HG03060 (cell line): ENCODE measurements around the gene BBS1.
A peak's percentile ranks its signal among the peaks of the same experiment; 100 is the strongest.
"Not testable (repeated sequence)": the region's sequence is repeated elsewhere in the genome, so short reads cannot be mapped to it uniquely, and the experiment has no call there.

ENCODE experiments used
- ATAC-seq: cut with Tn5 transposase; IDR thresholded peaks from one replicate; pipeline ENCODE4 v1.9.1; 2021; ENCODE audit warnings: low read depth, moderate number of reproducible peaks; ENCODE audit not compliant: unreplicated experiment

The BBS1 gene

GRCh38 chr11:66510990-66511339, 530 bp downstream of the BBS1 start:
- ATAC-seq = no peak

DNA sequence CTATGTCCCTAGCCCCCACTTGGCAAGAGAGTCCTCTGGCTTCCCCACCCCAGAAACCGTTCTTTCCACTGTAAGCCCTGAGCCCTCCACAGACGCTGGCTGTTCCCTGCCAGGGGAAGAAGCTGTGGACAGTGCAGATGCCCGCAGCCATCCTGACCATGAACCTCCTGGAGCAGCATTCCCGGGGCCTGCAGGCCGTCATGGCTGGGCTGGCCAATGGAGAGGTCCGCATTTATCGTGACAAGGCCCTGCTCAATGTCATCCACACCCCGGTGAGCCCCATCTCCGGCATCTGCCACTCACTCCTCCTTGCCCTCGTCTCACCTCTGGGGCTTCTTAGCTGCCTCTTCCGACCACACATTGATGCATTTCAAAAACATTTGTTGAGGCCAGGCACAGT, 13.2 kb downstream of the BBS1 start:
- no peak for ATAC-seq

DNA sequence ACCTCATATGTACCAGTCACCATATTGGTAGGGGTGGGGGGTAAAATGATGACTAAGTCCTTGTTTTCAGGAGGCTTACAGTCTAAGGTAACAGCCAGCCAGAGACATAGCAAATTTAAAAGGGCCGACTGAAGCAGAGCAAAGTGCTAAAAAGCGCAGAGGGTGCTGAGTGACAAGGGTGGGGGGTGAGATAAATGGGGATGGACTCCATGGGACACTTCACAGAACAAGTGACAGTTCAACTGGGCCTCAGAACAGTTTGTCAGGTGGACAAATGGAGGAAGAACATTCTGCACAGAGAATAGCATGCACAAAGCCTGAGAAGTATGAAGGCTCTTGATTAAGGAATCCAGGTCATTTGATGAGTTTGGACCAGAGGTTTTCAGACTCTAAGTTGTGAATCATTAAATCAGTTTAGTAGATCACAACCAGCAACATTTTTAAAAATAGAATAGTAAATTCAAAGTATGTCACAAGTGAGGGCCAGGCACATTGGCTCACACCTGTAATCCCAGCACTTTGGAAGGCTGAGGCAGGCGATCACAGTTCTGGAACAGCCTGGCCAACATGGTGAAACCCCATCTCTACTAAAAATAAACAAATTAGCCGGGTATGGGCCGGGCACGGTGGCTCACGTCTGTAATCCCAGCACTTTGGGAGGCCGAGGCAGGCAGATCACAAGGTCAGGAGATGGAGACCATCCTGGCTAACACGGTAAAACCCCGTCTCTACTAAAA, 14.0 kb downstream of the BBS1 start:
- no peak for ATAC-seq

DNA sequence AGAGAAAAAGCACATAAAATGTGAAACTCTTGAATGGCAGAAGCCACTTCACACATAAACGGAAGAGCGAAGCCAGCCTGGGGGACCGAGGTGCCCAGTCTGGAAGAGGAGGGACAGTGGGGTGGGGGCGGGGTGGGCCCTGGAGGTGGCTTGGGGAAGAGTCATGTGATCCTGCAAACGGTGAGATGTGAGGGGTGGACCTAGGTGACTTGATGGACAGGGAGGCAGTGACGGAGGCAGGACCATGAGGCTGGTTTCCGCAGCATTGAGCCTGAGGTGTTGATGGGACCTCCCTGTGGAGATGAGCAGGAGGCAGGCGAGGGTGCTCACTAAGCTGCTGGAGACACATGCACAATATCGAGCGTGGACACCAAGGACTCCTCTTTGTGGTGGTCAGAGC, 18.6 kb downstream of the BBS1 start:
- ATAC-seq = no peak

GRCh38 chr11:66529655-66530054, 19.2 kb downstream of the BBS1 start:
- ATAC-seq = no peak

DNA sequence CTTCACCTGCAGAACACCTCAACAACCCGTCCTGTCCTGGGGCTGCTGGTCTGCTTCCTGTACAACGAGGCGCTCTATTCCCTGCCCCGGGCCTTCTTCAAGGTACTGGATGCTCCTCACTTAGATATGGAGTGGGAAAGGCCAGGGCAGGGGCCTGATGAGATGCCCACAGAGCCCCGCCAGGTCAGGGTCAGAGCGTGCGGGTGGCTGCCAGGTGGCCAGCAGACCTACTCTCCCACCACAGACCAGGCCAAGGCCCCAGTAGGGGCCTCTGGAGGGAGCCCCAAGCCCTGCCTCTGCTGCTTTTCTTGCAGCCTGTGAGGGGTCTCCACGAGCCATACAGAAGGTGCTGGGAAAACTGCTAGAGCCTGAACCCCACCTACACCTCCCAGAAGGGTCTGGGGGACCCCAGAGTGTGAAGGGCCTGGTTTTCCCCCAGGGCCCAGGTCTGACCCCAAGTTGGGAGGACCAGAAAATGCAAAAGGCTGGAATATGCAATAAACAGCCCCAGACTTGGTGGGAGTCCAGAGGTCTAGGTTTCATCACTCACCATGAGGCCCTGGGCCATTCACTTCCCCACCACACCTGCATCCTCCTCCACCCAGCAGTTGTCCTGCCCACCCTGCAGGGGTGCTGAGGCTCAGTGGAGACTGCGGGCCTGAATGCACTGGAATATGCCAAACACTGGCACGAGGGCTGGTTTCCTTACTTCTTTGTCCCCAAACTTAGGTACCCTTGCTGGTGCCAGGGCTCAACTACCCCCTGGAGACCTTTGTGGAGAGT, 20.7 kb downstream of the BBS1 start:
- no peak for ATAC-seq

- ATAC-seq = no peak
Measured at GRCh38 chr11:66531841-66532240, 21.4 kb downstream of the BBS1 start.

DNA sequence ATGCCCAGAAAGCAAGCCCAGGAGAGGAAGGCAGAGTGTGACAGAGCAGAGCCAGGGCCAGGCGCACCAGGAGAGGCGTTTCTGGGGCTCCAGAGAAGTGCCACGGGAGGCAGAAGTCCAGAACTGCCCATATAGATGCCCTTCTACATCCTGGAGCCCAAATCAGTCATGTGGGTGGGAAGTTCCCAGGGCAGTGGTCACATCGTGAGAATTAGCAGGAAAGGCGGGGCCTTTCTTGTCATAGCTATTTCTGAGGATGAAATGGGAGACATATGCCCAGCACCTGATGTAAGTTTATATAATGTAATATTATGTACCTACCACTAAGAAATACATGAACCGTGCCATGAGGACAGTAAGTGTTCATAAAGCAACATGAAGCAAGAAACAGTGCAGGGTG, 22.3 kb downstream of the BBS1 start:
- ATAC-seq = no peak

- no peak for ATAC-seq
Measured at GRCh38 chr11:66539170-66539869, 28.9 kb downstream of the BBS1 start.

GRCh38 chr11:66539870-66540213, 29.4 kb downstream of the BBS1 start:
- ATAC-seq = no peak

DNA sequence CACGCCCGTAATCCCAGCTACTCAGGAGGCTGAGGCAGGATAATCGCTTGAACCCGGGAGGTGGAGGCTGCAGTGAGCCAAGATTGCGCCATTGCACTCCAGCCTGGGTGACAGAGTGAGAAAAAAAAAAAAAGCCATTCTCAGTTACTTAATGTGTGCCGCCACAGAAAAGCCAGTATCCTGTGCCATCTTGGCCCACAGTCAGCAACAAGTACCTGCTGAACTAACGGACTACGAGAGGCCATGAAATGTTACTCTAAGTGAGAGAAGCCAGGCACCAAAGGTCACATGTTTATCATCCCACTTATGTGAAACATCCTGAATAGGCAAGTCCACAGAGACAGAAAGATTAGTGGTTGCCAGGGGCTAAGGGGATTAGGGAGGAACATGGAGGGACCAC, 30.2 kb downstream of the BBS1 start:
- not testable (repeated sequence) for ATAC-seq

DNA sequence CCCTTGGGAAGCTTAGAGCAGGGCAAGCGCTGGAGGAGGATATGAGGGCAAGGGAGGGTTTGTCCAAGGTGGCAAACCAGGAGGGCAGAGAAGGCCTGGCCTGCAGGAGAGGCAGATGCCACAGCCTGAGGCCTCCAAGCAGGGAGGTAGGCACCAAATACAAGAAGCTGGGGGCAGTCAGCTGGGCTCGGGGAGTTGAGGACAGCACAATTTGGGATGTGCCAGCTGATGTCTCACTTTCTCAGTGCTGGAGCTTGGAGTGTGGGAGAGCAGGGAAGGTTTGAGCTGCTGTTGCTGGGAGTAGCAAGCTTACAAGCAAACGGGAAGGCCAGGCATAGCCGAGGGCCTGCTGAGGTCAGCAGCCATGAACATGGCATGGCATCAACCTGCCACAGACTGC, 31.5 kb downstream of the BBS1 start:
- ATAC-seq = no peak

DNA sequence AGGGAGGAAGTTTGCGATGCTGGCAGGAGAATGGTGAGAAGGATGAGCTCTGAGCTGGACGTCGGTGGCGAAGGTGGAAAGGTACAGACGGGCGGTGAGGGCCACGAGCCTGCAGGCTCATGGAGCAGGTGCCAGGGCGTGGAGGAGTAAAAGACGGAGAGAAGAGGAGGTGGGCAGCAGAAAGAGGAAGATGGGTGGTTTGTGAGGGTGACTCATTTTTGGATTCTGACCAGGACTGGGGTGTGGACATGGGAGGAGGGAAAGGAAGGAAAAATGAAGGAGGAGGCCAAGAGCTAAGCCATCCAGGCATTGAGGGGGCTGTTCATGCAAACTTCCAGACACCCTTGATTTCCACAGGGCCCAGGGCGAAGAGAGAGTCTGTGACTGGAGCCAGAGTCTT, 31.9 kb downstream of the BBS1 start:
- ATAC-seq = no peak

DNA sequence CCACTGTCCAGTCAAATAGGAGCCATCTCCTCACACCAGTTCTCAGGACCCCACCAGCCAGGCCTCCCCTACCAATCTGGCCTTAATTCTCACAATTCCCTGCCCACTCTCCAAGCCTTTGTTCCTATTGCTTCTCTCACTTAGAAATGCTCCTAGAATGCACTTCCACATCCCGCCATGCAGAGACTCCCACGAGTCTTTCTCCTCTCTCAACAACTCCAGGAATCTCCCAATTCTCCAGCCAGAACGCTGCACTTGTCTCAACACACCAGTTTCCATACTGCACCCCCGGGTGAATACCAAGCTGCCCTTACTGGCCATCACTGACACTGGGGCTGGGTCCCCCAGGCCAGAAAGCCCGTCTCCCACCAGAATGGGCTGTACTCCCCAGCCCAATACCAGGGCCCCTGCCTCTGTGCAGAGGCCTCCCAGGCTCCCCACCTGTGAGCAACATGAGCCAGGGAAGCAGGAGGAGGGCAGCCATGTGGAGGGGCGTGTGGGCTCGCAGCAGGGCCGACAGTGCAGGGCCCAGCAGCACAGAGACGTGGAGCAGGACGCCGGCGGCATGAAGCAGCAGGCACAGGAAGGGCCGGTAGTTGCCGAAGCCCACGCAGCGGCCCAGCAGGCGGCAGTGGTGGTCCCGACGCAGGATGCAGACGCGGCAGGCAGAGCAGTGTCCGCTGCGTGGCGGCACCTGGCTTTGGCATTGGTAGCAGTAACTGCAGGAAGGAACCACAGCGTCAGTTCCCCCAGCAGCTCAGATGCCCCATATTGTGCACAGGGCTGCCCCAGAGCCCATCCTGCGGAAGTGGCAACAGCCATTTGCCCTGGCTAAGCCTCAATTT, 33.0 kb downstream of the BBS1 start:
- no peak for ATAC-seq

GRCh38 chr11:66544952-66545351, 34.5 kb downstream of the BBS1 start:
- not testable (repeated sequence) for ATAC-seq

DNA sequence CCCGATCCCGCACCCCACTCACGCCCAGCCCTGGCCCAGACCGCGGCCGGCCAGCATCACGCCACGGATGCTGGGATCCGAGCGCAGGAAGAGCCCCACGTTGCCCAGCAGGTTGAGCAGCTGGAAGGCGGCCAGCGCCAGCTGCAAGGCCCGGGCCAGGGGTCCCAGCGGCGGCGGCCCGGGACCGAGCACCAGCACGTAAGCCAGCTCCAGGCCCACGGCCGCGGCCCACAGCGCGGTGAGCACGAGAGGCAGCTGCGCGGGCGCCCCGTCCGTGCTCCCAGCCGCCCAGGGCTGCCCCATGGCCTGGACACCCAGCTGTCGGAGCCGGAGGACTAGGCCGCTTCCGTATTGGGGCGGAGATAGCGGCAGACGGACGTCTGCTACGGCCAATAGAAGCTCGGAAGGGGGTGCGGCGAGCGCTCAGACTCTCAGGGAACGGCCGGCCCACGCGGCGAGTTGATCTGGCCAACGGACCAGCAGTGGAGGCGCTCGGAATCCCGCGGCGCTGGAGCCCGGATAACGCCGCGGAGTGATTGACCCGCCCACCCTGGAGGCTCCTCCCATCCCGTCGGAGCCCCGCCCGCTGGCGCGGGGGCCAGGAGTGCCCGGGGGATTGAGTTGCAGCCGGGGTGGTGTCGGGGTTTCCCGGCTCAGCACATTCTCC, 35.4 kb downstream of the BBS1 start, which contains the start of gene ZDHHC24:
ZDHHC24 (minus strand) TSS at position 348 of the 667 bp plus-strand sequence; CDS start at position 303, 45 bp downstream.
- ATAC-seq = peak; percentile 54

GRCh38 chr11:66546368-66546965, 36.0 kb downstream of the BBS1 start, which contains the start of gene ACTN3:
TSS of gene ACTN3 (plus strand) at chr11:66546903. CDS start at chr11:66546938, 35 bp downstream.
- no peak for ATAC-seq

- ATAC-seq = no peak
Measured at GRCh38 chr11:66546966-66547661, 36.7 kb downstream of the BBS1 start.

DNA sequence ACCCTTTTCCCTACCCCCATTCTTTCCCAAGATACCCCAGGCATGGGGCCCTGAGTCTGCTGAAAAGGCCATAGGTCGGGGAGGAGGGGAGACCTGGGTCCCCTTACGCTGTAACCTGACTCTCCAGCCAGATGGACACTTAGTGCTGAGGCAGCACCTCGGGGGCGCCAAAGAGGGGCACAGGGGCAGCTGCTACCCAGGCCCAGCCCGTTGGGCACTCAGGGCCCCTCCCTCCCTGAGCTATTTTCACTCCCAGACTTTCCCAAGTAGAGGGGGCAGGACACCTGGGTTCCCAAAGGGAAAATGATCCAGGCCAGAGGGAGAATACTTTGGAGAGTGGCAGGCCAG, 37.2 kb downstream of the BBS1 start:
- ATAC-seq = no peak
